ENCODE results near the gene RBM41. TPM values are rescaled to one million over a fixed set of nuclear protein-coding genes. Genes with fewer than 3 reads are reported as not detected.

The RBM41 gene
- total RNA-seq, 1 experiment from 2014 or later = 20.0 TPM

- Histone ChIP-seq H4K20me1 (ENCODE audit: insufficient read depth) (no peaks in the 10 kb centered on the region), H3K4me1 (ENCODE audit: control insufficient read depth in 1 of 2, insufficient read depth in 2 of 2, low read length in 2 of 2) (peaks cover 0 to 4% of the 10 kb centered on the region in 2 experiments; a peak in 1 of 4 replicates), H3K36me3 (ENCODE audit: control insufficient read depth in 1 of 2, insufficient read depth in 2 of 2, low read length in 2 of 2) (no peaks in the 10 kb centered on the region; a peak in 1 of 4 replicates), H3K4me3 (replicated peaks in 1 of 2; ENCODE audit: low read depth in 1 of 2, low read length in 2 of 2) (no peak overlapping the region), H3K9me2 (ENCODE audit: insufficient read depth) (no peaks in the 10 kb centered on the region), H3K79me2 (ENCODE audit: insufficient read depth, low read length) (no peaks in the 10 kb centered on the region), H3K27ac (ENCODE audit: low read depth, low read length) (no peak overlapping the region), H3K4me2 (ENCODE audit: low read length) (no peak overlapping the region), H3K9ac (ENCODE audit: low read length) (no peak overlapping the region), H3K9me3 (ENCODE audit: control insufficient read depth in 1 of 2, insufficient read depth in 1 of 2, low read depth in 1 of 2, low read length in 2 of 2) (no peaks in the 10 kb centered on the region), H2AFZ (ENCODE audit: low read depth, low read length, poor library complexity, severe bottlenecking) (no peak overlapping the region), H3K27me3 (ENCODE audit: insufficient read depth, low read length) (no peaks in the 10 kb centered on the region)
- CTCF ChIA-PET = no interaction called here
- POLR2A ChIA-PET = no interaction called here
- ATAC-seq (no peak), DNase-seq (ENCODE audit: low read depth, low spot score) (no peak)
- no peak for TF ChIP-seq EZH2phosphoT487 (IDR thresholded peaks at IDR 0.05; ENCODE audit: borderline replicate concordance)
- TF ChIP-seq EZH2 (IDR thresholded peaks at IDR 0.05) = no peak
- no peak for TF ChIP-seq TCF7L2 (IDR thresholded peaks at IDR 0.05; ENCODE audit: borderline replicate concordance, extremely low read depth, insufficient read depth, insufficient read length)
- no peak for TF ChIP-seq CEBPB (IDR thresholded peaks at IDR 0.05; ENCODE audit: low read depth)
- no peak for TF ChIP-seq ZBTB33 (IDR thresholded peaks at IDR 0.05; ENCODE audit: extremely low read depth, insufficient replicate concordance, low read length)
- TF ChIP-seq REST (IDR thresholded peaks at IDR 0.05; ENCODE audit: low read depth) = no peak
- intact Hi-C loops (cut with micrococcal nuclease) = no loop called here
- no TSS peak for BruUV-seq (replicated peaks)
- RAD21 ChIA-PET (ENCODE audit: low non-redundant PET in 1 of 2, low total read pairs in 2 of 2, uncharacterized antibody in 2 of 2, unreplicated experiment in 2 of 2) = no interaction called here
These were observed 5.1 kb upstream of the RBM41 start for GRCh38 chrX:107123750-107124149.

Measured in HCT116 (cell line).